GM12872 (cell line): ENCODE results near the gene CELSR2.

Experiments
- TF ChIP-seq, protein P1 (sequence below): IDR thresholded peaks from 3 replicates; pipeline ENCODE4 v1.5.1; 2011; ENCODE audit warnings: low read depth, mild to moderate bottlenecking, low read length, moderate library complexity; ENCODE audit not compliant: insufficient read depth

Gene CELSR2

DNA sequence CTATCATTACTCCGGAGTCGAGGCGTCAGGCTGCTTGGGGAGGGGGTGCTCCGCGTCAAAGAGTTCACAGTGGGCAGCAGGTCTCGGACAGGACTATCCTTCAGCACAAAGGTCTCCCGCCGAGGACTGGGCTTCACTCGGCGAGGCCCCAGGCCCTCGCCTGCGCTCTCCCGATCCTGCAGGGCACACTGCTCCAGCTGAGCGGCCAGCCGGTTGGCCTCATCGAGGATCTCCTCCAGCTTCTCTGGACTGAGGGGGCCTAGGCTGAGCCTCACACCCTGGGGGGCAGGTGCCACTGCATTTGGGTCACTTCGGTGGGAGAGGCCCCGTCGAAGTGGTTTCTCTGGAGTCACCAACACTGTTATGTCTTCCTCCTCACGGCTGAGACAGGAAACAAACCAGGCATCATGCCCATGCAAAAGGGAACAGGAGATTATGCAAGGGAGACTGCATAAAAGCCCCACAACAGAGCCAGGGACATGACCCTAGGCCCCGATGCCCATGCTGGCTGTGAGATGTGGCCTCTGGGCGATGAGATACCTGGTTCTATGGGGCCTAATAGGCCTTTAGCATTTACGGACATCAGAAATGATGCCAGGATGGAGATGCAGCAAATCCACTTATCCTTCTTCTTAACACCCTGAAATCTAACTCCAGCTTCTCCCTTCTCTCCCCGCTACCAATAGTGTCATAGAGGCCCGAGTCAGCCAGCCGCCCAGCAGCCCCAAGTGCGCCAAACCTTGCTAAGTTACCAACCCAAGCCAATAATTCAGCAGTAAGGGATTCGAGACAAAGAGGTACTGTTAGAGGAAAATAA, 32.5 kb downstream of the CELSR2 start:
- TF ChIP-seq, protein P1, sequence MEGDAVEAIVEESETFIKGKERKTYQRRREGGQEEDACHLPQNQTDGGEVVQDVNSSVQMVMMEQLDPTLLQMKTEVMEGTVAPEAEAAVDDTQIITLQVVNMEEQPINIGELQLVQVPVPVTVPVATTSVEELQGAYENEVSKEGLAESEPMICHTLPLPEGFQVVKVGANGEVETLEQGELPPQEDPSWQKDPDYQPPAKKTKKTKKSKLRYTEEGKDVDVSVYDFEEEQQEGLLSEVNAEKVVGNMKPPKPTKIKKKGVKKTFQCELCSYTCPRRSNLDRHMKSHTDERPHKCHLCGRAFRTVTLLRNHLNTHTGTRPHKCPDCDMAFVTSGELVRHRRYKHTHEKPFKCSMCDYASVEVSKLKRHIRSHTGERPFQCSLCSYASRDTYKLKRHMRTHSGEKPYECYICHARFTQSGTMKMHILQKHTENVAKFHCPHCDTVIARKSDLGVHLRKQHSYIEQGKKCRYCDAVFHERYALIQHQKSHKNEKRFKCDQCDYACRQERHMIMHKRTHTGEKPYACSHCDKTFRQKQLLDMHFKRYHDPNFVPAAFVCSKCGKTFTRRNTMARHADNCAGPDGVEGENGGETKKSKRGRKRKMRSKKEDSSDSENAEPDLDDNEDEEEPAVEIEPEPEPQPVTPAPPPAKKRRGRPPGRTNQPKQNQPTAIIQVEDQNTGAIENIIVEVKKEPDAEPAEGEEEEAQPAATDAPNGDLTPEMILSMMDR: no peak

DNA sequence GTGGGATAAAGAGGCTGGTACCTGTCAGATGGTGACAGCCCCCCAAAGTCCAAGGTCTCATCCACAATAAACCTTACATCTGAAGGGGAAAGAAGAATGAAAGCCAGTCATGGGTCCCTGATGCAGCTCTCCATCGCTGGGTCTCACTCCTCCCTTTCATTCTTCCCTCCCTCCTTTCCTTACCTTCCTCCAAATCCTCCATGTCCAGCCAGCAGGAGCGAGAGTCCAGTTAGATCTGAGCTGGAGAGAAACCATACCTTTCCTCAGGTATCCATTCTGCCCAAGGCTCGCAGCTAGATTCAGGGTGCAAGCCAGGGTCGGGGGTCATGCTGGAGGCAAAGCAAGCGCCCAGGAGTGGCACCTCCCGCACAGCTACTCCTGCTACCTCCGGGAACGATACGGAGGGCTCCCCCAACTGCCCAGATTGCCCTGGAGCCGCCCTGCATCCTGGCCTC, 33.2 kb downstream of the CELSR2 start:
- TF ChIP-seq, protein P1: no peak

DNA sequence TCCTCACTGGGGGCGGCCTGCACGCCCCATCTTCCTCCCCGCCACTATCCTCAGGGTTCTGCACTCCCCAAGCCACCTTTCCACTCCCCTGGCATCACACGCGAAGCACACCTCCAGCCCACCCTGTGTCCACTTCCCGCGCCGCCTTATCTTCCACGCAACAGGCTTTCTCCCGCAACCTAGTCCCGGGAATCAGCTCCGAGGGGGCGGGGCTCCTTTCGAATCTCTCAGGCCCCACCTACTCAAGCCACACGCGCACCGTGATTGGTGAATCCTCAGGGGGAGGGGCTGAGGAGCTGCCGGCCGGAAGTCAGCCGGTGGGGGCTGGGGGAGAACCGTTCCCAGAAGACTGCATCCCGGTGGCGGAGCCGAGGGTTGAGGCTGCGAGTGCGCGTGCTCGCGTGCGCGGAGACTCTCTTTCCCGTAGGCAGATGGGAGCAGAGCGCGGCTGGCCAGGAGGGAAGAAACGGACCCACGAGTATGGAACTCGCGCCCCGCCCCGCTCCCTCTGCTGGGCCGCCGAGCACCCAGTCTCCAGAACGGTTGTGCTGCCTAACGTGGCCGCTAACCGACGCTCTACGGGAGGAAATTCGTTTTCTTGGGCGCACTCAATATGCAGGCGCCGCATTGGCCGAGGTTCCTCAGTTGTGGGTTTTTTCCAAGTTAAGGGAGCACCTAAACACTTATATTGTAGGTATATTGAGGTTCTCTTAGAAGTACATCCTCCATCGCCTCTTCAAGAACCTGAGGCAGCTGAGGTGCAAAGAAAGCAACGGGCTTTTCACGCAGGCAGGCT, 33.8 kb downstream of the CELSR2 start, which contains the start of gene PSRC1:
Gene PSRC1, minus strand, starts transcription at position 194 of the 796 bp plus-strand sequence.
- TF ChIP-seq, protein P1: peak; percentile 50; the same call in 2 of the 3 replicates

DNA sequence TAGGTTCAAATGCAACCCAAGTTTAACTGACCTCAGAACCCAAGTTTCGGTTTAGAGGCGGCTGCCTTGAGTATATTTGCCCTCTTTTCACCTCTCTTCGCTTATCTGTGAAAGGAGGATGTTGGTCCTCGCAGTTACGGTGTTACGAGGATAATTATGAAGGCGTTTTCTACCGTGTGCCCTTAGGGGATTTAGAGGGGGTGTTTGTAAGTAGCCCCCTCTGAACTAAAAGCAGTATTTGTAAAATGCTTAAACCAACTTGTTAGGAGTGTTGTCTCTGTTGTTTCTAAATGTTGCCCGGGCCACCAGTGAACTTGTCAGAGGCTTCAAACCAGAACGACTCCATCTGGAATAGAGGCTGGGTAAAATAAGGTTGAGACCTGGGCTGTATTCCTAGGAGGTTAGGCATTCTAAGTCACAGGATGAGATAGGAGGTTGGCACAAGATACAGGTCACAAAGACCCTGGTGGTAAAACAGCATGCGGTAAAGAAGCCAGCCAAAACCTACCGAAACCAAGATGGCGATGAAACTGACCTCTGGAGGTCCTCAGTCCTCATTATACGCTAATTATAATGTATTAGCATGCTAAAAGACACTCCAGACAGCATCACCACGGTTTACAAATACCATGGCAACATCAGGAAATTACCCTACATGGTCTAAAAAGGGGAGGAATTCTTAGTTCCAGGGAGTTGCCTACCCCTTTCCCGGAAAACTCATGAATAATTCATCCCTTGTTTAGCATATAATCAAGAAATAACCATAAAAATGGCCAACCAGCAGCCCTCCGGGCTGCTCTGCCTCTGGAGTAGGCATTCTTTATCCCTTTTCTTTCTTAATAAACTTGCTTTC, 34.6 kb downstream of the CELSR2 start:
- TF ChIP-seq, protein P1: no peak

DNA sequence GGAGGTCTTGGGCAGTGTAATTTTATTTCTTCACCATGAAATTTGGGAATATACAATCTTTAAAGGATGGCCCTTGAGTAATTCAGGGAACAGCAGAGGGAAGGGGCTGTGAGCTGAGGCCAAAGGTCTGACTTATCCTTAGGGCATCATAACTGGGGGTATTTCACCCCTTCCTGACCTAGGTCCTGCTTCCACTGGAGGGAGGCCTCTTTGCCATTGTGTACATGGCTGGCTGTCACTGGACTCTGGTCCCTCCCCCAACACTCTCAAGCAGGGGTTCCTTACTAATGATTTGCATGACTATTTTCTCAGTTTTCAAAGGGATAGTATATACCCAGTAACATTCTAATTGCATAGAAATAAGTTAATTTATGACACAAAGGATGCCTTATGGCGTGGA, 40.8 kb downstream of the CELSR2 start:
- TF ChIP-seq, protein P1: no peak

- TF ChIP-seq, protein P1: no peak
Measured at GRCh38 chr1:109290998-109291397, 41.7 kb downstream of the CELSR2 start.

GRCh38 chr1:109292364-109292763, 43.0 kb downstream of the CELSR2 start:
- TF ChIP-seq, protein P1: no peak
